Fibroblast of villous mesenchyme (primary cell): Measurements from ENCODE around the gene CMTM2. TPM values are rescaled to one million over a fixed set of nuclear protein-coding genes. Genes with fewer than 3 reads are reported as not detected.
"Not testable (repeated sequence)": the region's sequence is repeated elsewhere in the genome, so short reads cannot be mapped to it uniquely, and the experiment has no call there.

Experiments
- DNase-seq: peaks from one replicate; pipeline ENCODE4 v3.0.0-alpha.2; 2010; ENCODE audit warnings: low read depth
- H3K4me3 ChIP-seq: 2 replicates; pipeline ENCODE4 v1.5.1; 2011; ENCODE audit warnings: low read depth, mild to moderate bottlenecking, low read length
- CTCF ChIP-seq: IDR thresholded peaks from 2 replicates; pipeline ENCODE4 v1.5.1; 2012; ENCODE audit warnings: low read depth, mild to moderate bottlenecking, low read length; ENCODE audit not compliant: insufficient read depth
- total RNA-seq: library from RNA; depleted of rRNA; stranded (reverse); fragments of >200 nt; gene quantifications from 2 replicates; pipeline ENCODE4 v1.2.3, GENCODE V29; 2012

The CMTM2 gene
- total RNA-seq, 1 donor = not detected

- peak; percentile 95 for TF ChIP-seq CTCF
- no peak overlapping the region for H3K4me3 ChIP-seq
- peak; percentile 88 for DNase-seq
Measured at GRCh38 chr16:66608241-66609138, 29.2 kb downstream of the CMTM2 start.

GRCh38 chr16:66609139-66609510, 29.9 kb downstream of the CMTM2 start:
- DNase-seq = no peak
- TF ChIP-seq CTCF = no peak
- no peak overlapping the region for H3K4me3 ChIP-seq

- no peak for DNase-seq
- H3K4me3 ChIP-seq = no peak overlapping the region
- no peak for TF ChIP-seq CTCF
Measured at GRCh38 chr16:66610111-66610820, 31.0 kb downstream of the CMTM2 start.

- DNase-seq, H3K4me3 ChIP-seq: not testable (repeated sequence)
Measured at GRCh38 chr16:66611911-66612310, 32.6 kb downstream of the CMTM2 start.

GRCh38 chr16:66612422-66612821, 33.2 kb downstream of the CMTM2 start:
- no peak for TF ChIP-seq CTCF
- H3K4me3 ChIP-seq = no peak overlapping the region
- no peak for DNase-seq

- DNase-seq = no peak
- no peak for TF ChIP-seq CTCF
- no peak overlapping the region for H3K4me3 ChIP-seq
Measured at GRCh38 chr16:66614161-66614802, 35.0 kb downstream of the CMTM2 start.

- TF ChIP-seq CTCF = no peak
- DNase-seq = no peak
- no peak overlapping the region for H3K4me3 ChIP-seq
Measured at GRCh38 chr16:66616169-66616568, 36.9 kb downstream of the CMTM2 start.
